HG03354 (cell line): ENCODE measurements around the gene FAM219A.
A peak's percentile ranks its signal among the peaks of the same experiment; 100 is the strongest.
"Not testable (repeated sequence)": the region's sequence is repeated elsewhere in the genome, so short reads cannot be mapped to it uniquely, and the experiment has no call there.

Source experiments
- ATAC-seq: cut with Tn5 transposase; IDR thresholded peaks from one replicate; pipeline ENCODE4 v1.9.1; 2021; ENCODE audit warnings: mild to moderate bottlenecking; ENCODE audit not compliant: unreplicated experiment, poor library complexity, severe bottlenecking

Gene FAM219A

GRCh38 chr9:34451135-34451534 is 7.2 kb downstream of the FAM219A start:
- ATAC-seq: no peak

DNA sequence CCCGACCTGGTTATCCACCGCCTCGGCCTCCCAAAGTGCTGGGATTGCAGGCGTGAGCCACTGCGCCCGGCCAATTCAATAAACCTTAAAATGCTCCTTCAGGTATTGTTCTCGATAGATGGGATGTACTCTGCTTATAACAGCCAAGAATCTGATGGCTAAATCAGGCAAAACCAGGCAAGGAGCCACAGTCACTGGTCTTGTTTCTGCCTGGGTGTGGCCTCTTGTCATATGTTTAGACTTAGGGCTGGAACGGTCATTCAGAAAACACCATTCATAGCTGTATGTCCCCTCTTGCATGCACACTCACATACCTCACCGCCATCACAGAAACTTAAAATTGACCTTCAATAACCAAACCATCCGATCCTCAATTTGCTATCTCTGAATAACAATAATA is 7.7 kb downstream of the FAM219A start:
- no peak for ATAC-seq

GRCh38 chr9:34446951-34447350 is 11.4 kb downstream of the FAM219A start:
- no peak for ATAC-seq

DNA sequence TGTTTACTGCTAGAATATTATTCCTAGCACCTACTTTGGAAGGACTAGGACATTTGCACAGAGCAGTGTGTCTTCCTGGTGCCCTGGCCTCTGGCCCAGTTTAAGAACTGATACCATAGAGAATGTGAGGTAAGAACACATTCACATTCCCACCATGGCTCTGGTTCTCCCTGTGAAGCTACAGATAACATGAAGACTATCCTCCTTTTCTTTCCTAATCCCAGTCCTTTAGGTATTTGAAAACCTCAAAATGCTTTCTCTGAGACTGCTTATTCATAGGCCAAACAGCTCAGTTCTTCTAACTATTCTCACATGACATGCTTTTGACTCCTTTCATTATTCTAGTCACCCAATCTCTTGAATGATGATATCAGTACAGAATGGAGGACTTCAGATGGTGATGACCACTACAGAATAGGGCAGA is 11.9 kb downstream of the FAM219A start:
- ATAC-seq: no peak

GRCh38 chr9:34443976-34444375 is 14.4 kb downstream of the FAM219A start:
- ATAC-seq: no peak

GRCh38 chr9:34443533-34443932 is 14.8 kb downstream of the FAM219A start:
- no peak for ATAC-seq

DNA sequence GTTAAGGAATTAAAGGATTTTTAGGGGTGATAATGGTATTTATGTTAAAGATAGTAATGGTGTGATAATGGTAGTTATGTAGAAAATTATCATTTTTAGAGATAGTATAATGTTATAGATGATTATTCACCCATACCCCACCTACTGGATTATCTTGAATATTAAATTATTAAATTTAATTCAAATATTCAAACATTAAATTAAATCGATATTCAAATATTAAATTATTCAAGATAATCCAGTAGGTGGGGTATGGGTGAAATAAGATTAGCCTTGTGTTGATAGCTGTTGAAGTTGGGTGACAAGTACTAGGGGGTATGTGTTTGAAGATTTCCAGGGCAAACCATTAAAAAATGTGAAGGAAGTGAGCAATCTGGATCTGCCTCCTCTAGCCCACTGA is 15.6 kb downstream of the FAM219A start:
- no peak for ATAC-seq

DNA sequence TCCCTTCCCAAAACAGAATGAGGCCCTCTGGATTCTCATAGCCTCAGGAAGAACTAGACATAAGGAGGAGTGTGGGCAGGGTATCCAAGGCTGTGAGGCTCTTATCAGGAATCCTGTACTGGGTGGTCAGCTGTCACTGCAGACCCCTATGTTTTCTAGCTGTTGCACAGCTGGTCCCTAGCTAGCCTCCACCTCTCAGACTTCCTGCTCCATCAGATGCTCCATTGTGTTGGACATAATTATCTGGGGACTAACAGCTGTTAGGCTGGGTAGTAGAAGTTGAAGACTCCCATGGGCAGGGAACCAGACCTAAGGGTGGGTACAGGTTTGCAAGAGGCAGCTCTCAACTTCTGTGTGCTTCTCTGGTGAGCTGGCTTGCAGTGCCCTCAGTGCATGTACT is 18.4 kb downstream of the FAM219A start:
- ATAC-seq: no peak

- ATAC-seq: not testable (repeated sequence)
Observed at GRCh38 chr9:34438465-34438864, 19.9 kb downstream of the FAM219A start.

DNA sequence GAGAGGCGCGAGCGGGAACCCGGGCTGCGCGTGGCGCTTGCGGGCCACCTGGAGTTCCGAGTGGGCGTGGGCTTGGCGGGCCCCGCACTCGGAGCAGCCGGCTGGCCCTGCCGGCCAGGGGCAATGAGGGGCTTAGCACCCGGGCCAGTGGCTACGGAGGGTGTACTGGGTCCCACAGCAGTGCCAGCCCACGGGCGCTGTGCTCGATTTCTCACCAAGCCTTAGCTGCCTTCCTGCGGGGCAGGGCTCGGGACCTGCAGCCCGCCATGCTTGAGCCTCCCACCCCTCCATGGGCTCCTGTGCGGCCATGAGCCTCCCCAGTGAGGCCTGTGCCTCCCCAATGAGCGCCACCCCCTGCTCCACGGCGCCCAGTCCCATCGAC is 20.5 kb downstream of the FAM219A start:
- not testable (repeated sequence) for ATAC-seq

DNA sequence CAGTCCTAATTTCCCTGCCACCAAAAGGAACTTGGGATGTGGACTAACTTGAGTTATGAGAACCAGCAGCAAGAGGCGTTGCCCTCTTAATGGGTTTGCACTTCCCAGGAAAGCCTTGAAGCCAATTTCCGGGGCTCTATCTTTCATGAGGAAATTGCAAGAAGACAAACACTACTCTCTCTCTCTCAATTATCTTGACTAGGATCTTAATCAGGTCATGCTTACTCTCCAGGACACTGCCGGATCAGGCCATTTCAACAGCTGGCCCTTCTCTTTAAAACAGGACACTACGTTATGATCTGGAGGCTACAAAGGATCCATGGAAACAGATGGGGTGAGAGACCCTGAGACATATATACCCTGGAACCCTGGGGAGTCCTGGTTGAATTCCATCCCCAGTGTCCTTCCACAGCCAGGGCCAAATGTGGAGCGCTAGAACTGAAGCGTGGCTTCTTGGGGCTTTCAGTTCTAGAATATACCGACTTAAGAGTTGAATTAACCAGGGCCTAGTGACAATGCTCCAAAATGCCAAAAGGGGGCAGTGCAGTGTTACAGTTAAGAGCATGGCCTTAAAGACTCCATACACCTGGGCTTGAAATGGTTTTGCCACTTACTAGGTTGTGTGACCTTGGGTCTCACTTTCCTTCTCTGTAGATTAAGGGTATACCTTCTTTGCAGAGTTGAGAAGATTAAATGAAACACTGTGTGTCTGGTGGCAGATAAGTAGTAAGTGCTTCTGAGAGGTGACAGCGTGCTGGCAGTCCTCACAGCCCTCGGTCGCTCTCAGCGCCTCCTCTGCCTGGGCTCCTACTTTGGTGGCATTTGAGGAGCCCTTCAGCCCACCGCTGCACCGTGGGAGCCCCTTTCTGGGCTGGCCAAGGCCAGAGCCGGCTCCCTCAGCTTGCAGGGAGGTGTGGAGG is 21.1 kb downstream of the FAM219A start:
- peak; percentile 64 for ATAC-seq

DNA sequence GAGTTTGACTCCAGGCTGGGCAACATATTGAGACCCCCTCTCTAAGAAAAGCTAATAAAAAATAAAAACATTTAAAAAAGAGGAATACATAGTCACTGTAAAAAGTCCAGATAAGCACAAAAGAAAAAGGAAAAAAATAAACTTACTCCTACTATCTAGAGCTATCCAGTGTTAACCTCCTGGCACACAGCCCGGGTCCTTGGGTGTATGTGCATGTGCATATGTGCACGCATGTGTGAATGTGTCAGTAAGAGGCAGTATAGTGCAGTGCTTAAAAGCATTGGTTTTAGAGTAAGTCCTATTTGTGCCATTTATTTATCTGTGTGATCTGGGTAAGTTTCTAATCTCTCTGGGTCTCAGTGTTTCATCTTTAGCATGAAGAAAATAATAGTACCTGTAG is 26.7 kb downstream of the FAM219A start:
- no peak for ATAC-seq

DNA sequence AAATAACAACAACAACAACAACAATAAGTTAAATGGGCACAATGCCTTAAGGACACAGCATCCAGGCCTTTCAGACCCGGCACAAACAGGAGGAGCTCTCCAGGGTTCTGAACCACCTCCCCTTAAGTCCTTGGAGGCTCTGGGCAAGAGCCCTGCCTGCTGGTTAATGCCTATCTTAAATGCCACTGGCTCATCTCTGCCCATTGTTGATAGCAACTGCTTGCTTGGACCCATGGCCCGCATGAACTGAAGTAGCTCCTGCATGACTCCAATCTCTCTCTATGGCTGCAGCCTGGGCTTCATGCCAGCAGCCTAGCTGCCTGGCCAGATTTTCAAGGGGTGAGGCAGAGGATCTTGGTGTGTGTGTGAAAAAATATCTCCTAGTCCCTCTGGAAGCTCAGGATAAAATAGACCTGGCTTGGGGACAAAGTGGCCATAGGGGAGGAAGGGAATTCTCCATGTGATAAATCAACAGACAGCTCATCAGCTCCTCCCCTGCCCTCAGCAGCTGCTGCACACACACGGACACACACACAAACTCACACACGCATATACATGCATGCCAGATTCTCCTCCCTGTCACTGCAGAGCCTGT is 27.4 kb downstream of the FAM219A start:
- ATAC-seq: no peak

GRCh38 chr9:34428325-34428958 is 29.9 kb downstream of the FAM219A start:
- ATAC-seq: no peak

GRCh38 chr9:34426347-34427074 is 31.9 kb downstream of the FAM219A start:
- ATAC-seq: no peak

DNA sequence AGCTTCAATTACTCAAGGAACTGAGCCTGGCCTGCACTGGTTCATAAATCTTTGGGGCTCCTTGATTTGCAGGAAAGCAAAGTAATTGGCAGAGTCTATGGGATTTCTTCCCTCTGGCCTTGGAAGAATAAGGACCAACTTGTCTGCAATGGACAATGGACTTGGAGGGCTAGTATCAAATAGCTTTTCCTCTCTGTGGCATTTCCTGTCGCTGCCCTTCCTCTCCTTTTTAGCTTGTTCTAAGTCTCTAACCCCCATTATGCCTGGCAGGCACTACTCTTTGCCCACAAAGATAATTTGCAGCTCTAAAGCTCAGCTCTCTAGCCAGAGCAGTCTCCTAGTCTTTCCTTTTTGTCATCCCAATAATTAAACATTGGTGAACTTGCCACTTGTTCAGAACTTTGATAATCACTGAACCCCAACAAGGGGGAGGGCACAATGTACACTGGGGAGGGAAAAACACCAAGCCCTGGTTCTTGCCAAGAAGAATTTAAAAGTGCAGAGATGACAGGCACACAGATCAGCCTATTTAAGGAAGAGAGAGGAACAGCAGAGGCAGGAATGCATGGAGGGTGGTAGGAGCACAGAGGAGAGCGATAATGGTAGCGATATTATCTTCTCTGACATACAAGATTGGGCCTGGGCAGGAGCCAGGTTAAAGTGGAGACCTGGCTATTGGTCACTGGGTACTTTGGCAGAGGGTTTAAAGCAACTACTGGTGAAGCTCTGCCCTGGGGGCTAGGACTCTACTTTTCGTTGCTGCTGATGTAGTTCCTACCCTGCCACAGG is 38.5 kb downstream of the FAM219A start:
- no peak for ATAC-seq

GRCh38 chr9:34417734-34418133 is 40.6 kb downstream of the FAM219A start:
- no peak for ATAC-seq

DNA sequence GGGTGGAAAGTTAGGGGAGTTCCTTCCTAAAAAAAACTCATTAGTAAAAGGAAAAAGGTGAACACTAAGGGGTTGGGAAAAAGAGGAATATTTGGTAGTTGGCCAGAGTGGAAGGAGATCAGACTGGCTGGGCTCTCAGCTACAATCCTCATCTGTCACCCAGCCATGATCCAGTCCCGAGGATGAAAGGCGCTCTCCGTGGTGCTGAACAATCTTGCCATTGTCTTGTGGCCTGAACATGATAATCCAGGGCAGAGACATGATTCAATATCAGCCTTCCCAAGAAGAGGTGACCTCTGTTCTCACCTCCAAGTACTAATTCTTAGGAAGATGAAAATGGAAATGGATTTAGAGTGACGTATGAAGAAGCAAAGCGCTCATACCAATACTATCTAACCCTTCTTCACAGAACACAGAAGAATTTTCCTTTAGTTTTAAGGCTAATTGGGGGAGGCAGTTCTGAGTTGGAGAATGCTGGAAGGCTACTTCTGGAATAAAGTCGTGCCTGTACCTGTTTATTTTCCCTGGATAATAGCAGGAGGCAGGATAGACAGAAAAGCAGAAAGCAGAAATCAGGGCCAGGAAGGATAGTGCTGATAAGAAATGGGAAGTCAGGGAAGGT is 45.0 kb downstream of the FAM219A start:
- ATAC-seq: no peak

DNA sequence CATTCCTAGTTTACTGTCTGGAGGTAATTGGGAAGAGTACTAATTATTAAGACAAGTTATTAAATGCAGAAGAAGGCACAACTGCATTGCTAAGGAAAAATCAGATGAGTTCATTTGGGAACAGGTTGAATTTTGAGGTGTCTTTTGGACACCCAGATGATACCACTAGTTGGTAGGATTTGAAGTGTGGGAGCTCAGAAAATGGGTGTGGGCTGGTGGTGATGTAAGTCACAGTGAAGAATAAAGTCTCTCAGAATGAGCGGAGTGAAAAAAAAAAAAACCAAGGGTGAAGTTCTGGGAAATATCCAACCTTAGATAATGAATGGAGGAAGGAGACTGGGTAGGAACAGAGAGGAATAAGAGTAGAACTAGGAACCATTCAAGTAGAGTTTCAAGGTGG is 46.0 kb downstream of the FAM219A start:
- no peak for ATAC-seq
